ENCODE results near the gene CAMKMT.

GRCh38 chr2:44616667-44617155, 255.0 kb downstream of the CAMKMT start:
- TF ChIP-seq CREB1 (IDR thresholded peaks at IDR 0.05; ENCODE audit: low read depth) = no peak
- no peak for TF ChIP-seq ZBTB7A (IDR thresholded peaks at IDR 0.05; ENCODE audit: low read depth)
- TF ChIP-seq, protein P1, sequence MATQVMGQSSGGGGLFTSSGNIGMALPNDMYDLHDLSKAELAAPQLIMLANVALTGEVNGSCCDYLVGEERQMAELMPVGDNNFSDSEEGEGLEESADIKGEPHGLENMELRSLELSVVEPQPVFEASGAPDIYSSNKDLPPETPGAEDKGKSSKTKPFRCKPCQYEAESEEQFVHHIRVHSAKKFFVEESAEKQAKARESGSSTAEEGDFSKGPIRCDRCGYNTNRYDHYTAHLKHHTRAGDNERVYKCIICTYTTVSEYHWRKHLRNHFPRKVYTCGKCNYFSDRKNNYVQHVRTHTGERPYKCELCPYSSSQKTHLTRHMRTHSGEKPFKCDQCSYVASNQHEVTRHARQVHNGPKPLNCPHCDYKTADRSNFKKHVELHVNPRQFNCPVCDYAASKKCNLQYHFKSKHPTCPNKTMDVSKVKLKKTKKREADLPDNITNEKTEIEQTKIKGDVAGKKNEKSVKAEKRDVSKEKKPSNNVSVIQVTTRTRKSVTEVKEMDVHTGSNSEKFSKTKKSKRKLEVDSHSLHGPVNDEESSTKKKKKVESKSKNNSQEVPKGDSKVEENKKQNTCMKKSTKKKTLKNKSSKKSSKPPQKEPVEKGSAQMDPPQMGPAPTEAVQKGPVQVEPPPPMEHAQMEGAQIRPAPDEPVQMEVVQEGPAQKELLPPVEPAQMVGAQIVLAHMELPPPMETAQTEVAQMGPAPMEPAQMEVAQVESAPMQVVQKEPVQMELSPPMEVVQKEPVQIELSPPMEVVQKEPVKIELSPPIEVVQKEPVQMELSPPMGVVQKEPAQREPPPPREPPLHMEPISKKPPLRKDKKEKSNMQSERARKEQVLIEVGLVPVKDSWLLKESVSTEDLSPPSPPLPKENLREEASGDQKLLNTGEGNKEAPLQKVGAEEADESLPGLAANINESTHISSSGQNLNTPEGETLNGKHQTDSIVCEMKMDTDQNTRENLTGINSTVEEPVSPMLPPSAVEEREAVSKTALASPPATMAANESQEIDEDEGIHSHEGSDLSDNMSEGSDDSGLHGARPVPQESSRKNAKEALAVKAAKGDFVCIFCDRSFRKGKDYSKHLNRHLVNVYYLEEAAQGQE (IDR thresholded peaks at IDR 0.05; ENCODE audit: low read depth) = no peak
- no peak for TF ChIP-seq CEBPB (IDR thresholded peaks at IDR 0.05)
- TF ChIP-seq FOXM1 (IDR thresholded peaks at IDR 0.05; ENCODE audit: borderline replicate concordance, low read depth) = no peak
- TF ChIP-seq MAX (IDR thresholded peaks at IDR 0.05) = no peak
- no peak for TF ChIP-seq NFIC (IDR thresholded peaks at IDR 0.05)
